GM12801 (cell line): ENCODE data around the gene RAI1.

Experiments
- TF ChIP-seq, protein P1 (sequence below): IDR thresholded peaks from one replicate; pipeline ENCODE4 v1.5.1; 2011; ENCODE audit warnings: control low read depth; ENCODE audit not compliant: insufficient read length; ENCODE audit errors: extremely low read depth

The RAI1 gene

DNA sequence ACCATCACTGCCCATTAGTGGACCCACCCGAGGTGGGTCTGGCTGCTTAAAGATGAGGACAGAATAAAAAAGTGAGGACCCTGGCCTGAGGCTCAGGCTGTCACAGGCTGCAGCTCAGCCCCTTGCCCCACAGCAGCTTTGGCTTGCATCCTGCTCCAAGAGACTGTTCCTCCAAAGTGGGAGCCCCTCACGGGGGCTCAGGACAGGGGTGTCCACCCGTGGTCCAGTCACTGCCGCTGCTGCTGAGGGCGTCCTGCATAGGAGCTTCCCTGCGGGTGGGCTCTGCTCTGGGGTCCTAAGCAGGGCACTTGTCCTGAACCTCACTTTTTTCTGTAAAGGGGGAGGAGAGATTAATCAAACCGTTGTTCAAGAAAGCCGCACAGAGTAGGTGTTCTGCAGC lies 107.7 kb downstream of the RAI1 start:
- TF ChIP-seq, protein P1, sequence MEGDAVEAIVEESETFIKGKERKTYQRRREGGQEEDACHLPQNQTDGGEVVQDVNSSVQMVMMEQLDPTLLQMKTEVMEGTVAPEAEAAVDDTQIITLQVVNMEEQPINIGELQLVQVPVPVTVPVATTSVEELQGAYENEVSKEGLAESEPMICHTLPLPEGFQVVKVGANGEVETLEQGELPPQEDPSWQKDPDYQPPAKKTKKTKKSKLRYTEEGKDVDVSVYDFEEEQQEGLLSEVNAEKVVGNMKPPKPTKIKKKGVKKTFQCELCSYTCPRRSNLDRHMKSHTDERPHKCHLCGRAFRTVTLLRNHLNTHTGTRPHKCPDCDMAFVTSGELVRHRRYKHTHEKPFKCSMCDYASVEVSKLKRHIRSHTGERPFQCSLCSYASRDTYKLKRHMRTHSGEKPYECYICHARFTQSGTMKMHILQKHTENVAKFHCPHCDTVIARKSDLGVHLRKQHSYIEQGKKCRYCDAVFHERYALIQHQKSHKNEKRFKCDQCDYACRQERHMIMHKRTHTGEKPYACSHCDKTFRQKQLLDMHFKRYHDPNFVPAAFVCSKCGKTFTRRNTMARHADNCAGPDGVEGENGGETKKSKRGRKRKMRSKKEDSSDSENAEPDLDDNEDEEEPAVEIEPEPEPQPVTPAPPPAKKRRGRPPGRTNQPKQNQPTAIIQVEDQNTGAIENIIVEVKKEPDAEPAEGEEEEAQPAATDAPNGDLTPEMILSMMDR = no peak

DNA sequence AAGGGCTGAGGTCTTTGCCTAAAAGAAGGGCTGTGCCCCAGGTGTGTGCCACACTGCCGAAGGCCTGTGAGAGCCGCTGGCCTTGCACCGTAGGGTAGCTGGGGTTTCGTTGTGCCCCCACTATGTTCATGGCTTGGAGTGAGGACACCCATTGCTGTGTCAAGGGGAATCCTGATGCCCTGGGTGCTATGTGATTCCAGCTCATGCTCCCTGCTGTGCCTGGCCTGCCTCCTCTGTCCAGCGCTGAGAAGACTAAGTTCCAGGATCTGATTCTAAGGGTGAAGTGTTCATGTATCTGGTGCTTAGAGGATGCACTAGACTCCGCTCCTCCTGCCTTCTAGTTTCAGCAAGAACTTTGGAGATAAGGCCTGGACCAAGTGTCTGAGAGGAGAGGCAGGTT lies 108.2 kb downstream of the RAI1 start:
- TF ChIP-seq, protein P1 = no peak

DNA sequence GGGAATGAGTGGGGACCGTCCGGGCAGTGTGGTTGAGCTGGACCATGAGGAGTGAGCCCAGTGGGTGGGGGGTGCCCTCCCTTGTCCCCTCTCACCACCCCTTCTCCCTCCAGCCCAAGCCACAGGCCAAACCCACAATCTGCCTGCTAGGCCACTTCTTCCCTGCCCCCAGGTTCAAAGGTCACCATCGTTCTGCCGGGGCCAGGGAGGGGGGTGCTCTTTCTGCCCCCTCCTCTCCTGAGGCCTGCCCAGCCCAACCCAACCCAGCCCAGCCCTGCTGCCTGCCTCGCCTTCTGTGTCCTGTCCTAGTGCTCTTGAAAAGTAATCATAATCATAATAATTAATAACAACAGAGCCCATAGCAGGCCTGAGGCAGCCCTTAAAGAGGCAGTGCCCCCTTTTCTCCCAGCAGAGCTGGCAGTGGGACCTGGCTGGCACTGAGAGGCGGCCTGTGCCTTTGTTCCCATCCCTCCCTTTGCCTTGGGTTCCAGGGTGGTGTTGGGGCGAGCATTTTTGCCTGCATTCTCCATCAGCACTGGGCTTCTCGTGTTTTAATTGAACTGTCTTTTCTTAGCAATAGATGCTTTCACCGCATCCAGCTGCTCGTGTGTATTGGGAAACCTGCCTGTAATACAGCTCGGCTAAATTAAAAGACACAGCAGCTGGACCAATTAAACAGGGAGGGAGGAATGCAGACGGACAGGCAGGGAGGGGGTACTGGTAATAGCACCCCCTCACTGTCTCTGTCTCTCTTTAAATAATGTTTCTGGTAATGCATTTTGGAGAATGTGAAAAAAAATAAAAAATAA lies 108.8 kb downstream of the RAI1 start:
- TF ChIP-seq, protein P1 = no peak

DNA sequence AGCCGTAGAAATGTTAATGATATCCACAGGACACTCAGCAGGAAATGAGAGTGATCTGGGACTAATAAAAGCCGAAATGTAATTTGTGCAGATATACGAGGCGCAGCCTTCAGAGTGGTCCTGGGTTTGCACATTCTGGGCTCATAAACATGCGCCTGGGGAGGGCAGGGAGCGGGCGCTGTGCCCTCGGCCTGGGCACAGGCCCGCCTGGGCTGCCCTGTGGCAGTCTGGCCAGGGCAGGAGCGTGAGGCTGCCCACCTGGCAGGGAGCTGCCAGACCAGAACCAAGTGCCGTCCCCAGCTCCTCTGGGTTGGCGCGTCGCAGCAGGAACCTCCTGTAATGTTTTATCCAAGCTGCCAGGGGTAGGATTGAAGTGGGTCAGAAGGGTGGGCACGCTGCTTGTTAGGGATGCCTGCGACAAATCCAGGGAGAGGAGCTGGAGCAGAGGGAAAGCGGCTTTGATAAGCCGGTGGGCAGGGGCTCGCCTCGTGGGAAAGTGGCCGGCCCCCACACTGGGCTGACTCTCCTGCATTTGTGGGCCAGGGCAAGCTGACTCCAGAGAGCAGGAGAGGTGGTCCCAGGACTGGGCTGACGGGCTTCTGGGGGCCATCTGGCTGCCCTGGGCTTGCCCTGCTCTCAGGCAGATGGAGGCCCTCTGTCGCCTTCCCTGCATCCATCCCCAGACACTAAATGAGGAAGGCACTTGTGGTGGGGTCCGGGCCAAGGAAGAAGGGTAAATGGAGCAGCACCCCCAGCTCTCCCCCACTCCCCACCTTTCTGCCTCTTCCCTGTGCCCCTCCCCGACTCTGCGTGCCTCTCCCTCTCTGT lies 109.6 kb downstream of the RAI1 start:
- TF ChIP-seq, protein P1 = no peak

DNA sequence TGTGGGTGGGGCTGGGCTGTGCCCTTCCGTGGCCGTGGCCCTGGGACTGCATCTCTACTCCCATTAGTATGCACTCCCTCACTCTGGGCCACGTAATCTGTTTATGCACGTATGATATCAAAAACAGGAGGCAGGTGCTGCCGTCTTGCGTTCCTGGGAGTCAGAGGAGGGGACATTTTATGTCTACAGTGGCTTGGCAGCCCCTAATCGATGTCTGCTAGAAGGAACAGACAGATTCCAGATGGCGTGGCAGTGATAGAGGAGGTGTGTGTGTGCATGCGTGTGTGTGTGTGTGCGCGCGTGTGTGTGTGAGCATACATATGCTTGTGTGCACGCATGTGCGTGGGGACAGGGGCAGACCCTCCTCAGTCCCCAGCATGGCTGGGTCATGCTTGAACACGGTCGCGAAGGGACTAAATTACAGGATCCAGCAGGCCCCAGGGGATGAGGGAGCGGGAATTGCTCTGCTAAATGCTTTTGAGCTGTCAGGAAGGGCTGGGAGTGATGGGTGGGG lies 110.8 kb downstream of the RAI1 start:
- TF ChIP-seq, protein P1 = no peak

DNA sequence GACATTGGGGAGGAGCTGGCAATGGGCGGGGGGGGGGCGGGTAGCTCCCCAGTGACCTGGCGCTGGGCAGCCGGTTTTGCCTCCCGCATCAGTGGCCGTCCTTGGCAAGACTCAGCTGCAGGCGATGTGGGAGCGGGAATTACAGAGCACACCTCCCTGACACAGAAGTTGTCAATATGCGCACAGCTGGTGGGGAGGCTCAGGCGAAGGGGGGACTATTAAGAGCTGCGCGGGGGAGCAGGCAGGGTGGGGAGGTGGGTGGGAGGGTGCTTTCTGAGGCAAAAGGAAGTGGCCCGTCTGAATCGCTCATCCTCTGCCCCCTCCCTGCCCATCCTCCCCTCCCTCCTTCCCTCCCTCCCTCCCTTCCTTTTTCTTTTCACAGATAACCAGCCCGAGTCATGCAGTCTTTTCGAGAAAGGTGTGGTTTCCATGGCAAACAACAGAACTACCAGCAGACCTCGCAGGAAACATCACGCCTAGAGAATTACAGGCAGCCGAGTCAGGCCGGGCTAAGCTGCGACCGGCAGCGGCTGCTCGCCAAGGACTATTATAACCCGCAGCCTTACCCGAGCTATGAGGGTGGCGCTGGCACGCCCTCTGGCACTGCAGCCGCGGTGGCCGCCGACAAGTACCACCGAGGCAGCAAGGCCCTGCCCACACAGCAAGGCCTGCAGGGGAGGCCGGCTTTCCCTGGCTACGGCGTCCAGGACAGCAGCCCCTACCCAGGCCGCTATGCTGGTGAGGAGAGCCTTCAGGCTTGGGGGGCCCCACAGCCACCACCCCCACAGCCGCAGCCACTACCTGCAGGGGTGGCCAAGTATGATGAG lies 111.5 kb downstream of the RAI1 start:
- TF ChIP-seq, protein P1 = no peak
